ENCODE data around the gene GIMAP7.

DNA sequence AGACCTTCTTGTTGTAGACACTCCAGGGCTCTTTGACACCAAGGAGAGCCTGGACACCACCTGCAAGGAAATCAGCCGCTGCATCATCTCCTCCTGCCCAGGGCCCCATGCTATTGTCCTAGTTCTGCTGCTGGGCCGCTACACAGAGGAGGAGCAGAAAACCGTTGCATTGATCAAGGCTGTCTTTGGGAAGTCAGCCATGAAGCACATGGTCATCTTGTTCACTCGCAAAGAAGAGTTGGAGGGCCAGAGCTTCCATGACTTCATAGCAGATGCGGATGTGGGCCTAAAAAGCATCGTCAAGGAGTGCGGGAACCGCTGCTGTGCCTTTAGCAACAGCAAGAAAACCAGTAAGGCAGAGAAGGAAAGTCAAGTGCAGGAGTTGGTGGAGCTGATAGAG is 5.5 kb downstream of the GIMAP7 start:
- TF ChIP-seq EZH2 (optimal IDR thresholded peaks at IDR 0.05; ENCODE audit: low read depth, low read length), result no peak
- TF ChIP-seq, protein P1, sequence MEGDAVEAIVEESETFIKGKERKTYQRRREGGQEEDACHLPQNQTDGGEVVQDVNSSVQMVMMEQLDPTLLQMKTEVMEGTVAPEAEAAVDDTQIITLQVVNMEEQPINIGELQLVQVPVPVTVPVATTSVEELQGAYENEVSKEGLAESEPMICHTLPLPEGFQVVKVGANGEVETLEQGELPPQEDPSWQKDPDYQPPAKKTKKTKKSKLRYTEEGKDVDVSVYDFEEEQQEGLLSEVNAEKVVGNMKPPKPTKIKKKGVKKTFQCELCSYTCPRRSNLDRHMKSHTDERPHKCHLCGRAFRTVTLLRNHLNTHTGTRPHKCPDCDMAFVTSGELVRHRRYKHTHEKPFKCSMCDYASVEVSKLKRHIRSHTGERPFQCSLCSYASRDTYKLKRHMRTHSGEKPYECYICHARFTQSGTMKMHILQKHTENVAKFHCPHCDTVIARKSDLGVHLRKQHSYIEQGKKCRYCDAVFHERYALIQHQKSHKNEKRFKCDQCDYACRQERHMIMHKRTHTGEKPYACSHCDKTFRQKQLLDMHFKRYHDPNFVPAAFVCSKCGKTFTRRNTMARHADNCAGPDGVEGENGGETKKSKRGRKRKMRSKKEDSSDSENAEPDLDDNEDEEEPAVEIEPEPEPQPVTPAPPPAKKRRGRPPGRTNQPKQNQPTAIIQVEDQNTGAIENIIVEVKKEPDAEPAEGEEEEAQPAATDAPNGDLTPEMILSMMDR (IDR thresholded peaks at IDR 0.05; ENCODE audit: low read length), result no peak
